HFFc6 (cell line): ENCODE data around the gene RAB11FIP3. TPM values are rescaled to one million over a fixed set of nuclear protein-coding genes. Genes with fewer than 3 reads are reported as not detected.
A peak's percentile ranks its signal among the peaks of the same experiment; 100 is the strongest.
"Not testable (repeated sequence)": the region's sequence is repeated elsewhere in the genome, so short reads cannot be mapped to it uniquely, and the experiment has no call there.

Experiments
- DNase-seq: peaks from one replicate; pipeline ENCODE4 v3.0.0-alpha.2; 2018
- H3K27ac Mint-ChIP-seq: 2 replicates; pipeline ENCODE4 v1.8.0; 2020; ENCODE audit warnings: mild to moderate bottlenecking, mixed read lengths
- H3K27me3 Mint-ChIP-seq: 2 replicates; pipeline ENCODE4 v1.8.0; 2021; ENCODE audit warnings: mild to moderate bottlenecking, moderate library complexity, mixed read lengths; ENCODE audit not compliant: insufficient read depth
- H3K36me3 Mint-ChIP-seq: 2 replicates; pipeline ENCODE4 v1.8.0; 2021; ENCODE audit warnings: low read depth, mixed read lengths
- H3K4me1 Mint-ChIP-seq: 2 replicates; pipeline ENCODE4 v1.8.0; 2020; ENCODE audit warnings: low read depth, mixed read lengths
- H3K4me3 Mint-ChIP-seq: 2 replicates; pipeline ENCODE4 v1.8.0; 2020; ENCODE audit warnings: mild to moderate bottlenecking, moderate library complexity, mixed read lengths
- H3K9me3 Mint-ChIP-seq: 2 replicates; pipeline ENCODE4 v1.8.0; 2020; ENCODE audit warnings: mild to moderate bottlenecking, mixed read lengths
- CTCF ChIP-seq: fragments of 200-600 bp; sonication (generic); IDR thresholded peaks from 2 replicates; pipeline ENCODE4 v1.5.0; 2021; ENCODE audit warnings: antibody characterized with exemption, mild to moderate bottlenecking
- total RNA-seq, 6 experiments: library from RNA; stranded (reverse); fragmentation: NEBNext Ultra II Directional; extraction: Animal tissue kit (Norgen Biotek cat#: 25700); gene quantifications; 2 replicates in 1 of 6; 3 replicates in 5 of 6; pipeline ENCODE4 v1.2.3, GENCODE V29; 2021

Gene RAB11FIP3
- total RNA-seq, 6 experiments from 2014 or later: 30.3 to 36.9 (median 33.9) TPM

- Mint-ChIP-seq H3K27ac (peak within 1 kb of the TSS; percentile 61; the same call in 1 of the 2 replicates), H3K4me3 (peak within 1 kb of the TSS; percentile 88), H3K36me3 (no peaks in the 10 kb centered on the region), H3K27me3 (no peaks in the 10 kb centered on the region; the same call in 1 of the 2 replicates), H3K9me3 (no peaks in the 10 kb centered on the region), H3K4me1 (peaks cover 6% of the 10 kb centered on the region)
- DNase-seq: no peak
- no peak for TF ChIP-seq CTCF
Measured at GRCh38 chr16:381789-382717, 43.4 kb upstream of the RAB11FIP3 start, which contains the start of gene PGAP6. PGAP6 (minus strand) TSS chr16:381978; CDS start chr16:381821, 157 bp downstream.

- no peaks in the 10 kb centered on the region for H3K36me3 Mint-ChIP-seq
- peaks cover 15% of the 10 kb centered on the region for H3K4me1 Mint-ChIP-seq
- no peak for DNase-seq
- no peak overlapping the region for H3K4me3 Mint-ChIP-seq
- TF ChIP-seq CTCF: no peak
- H3K9me3 Mint-ChIP-seq: no peaks in the 10 kb centered on the region
- no peak overlapping the region for H3K27ac Mint-ChIP-seq
- no peaks in the 10 kb centered on the region; the same call in 1 of the 2 replicates for H3K27me3 Mint-ChIP-seq
Measured at GRCh38 chr16:383326-384051, 42.0 kb upstream of the RAB11FIP3 start.

GRCh38 chr16:386641-387156 is 38.8 kb upstream of the RAB11FIP3 start:
- Mint-ChIP-seq H3K27me3 (no peaks in the 10 kb centered on the region), H3K4me1 (peaks cover 15% of the 10 kb centered on the region), H3K36me3 (no peaks in the 10 kb centered on the region), H3K4me3 (no peak overlapping the region), H3K9me3 (no peaks in the 10 kb centered on the region), H3K27ac (no peak overlapping the region)
- no peak for DNase-seq
- TF ChIP-seq CTCF: no peak; the same call in 1 of the 2 replicates

- H3K4me1 Mint-ChIP-seq: peaks cover 15% of the 10 kb centered on the region
- H3K36me3 Mint-ChIP-seq, H3K27ac Mint-ChIP-seq, DNase-seq, H3K9me3 Mint-ChIP-seq, H3K27me3 Mint-ChIP-seq, H3K4me3 Mint-ChIP-seq: not testable (repeated sequence)
Measured at GRCh38 chr16:387761-388666, 37.4 kb upstream of the RAB11FIP3 start.

GRCh38 chr16:389352-389751 is 36.1 kb upstream of the RAB11FIP3 start:
- H3K9me3 Mint-ChIP-seq: peaks cover 5% of the 10 kb centered on the region; the same call in 1 of the 2 replicates
- H3K27me3 Mint-ChIP-seq: no peaks in the 10 kb centered on the region
- DNase-seq: no peak
- no peak overlapping the region for H3K4me3 Mint-ChIP-seq
- H3K36me3 Mint-ChIP-seq: no peaks in the 10 kb centered on the region; the same call in 1 of the 2 replicates
- no peak for TF ChIP-seq CTCF
- H3K4me1 Mint-ChIP-seq: peaks cover 9% of the 10 kb centered on the region; the same call in 1 of the 2 replicates
- H3K27ac Mint-ChIP-seq: no peak overlapping the region
